Glutamatergic neuron (in vitro differentiated cells): ENCODE data around the gene SRSF8. TPM values are rescaled to one million over a fixed set of nuclear protein-coding genes. Genes with fewer than 3 reads are reported as not detected.
A peak's percentile ranks its signal among the peaks of the same experiment; 100 is the strongest.

ENCODE experiments used
- DNase-seq: peaks from one replicate; pipeline ENCODE4 v3.0.0; 2022
- H3K27ac Mint-ChIP-seq: one replicate; pipeline ENCODE4 v1.8.0; 2020; ENCODE audit warnings: mild to moderate bottlenecking, mixed read lengths, inconsistent platforms; ENCODE audit not compliant: unreplicated experiment
- H3K27me3 Mint-ChIP-seq: one replicate; pipeline ENCODE4 v1.8.0; 2020; ENCODE audit warnings: mild to moderate bottlenecking, moderate library complexity, mixed read lengths, inconsistent platforms; ENCODE audit not compliant: unreplicated experiment
- H3K36me3 Mint-ChIP-seq: one replicate; pipeline ENCODE4 v1.8.0; 2020; ENCODE audit warnings: mild to moderate bottlenecking, mixed read lengths, inconsistent platforms; ENCODE audit not compliant: unreplicated experiment
- H3K4me1 Mint-ChIP-seq: one replicate; pipeline ENCODE4 v1.8.0; 2020; ENCODE audit warnings: mild to moderate bottlenecking, low read depth, mixed read lengths, inconsistent platforms; ENCODE audit not compliant: unreplicated experiment
- H3K4me3 Mint-ChIP-seq: one replicate; pipeline ENCODE4 v1.8.0; 2020; ENCODE audit warnings: mild to moderate bottlenecking, mixed read lengths, inconsistent platforms; ENCODE audit not compliant: unreplicated experiment
- H3K9me3 Mint-ChIP-seq: one replicate; pipeline ENCODE4 v1.8.0; 2020; ENCODE audit warnings: mild to moderate bottlenecking, moderate library complexity, mixed read lengths, inconsistent platforms; ENCODE audit not compliant: unreplicated experiment
- CTCF ChIP-seq: fragments of 200-600 bp; sonication (generic); IDR thresholded peaks from one replicate; pipeline ENCODE4 v1.5.0; 2021; ENCODE audit not compliant: partially characterized antibody, unreplicated experiment
- total RNA-seq: library from RNA; stranded (reverse); fragmentation: NEBNext Ultra II Directional; extraction: Animal tissue kit (Norgen Biotek cat#: 25700); gene quantifications from one replicate; pipeline ENCODE4 v1.2.1, GENCODE V29; 2021; ENCODE audit not compliant: unreplicated experiment

SRSF8 gene
- total RNA-seq, 1 donor from 2014 or later, result 45.2 TPM

- DNase-seq, result no peak
- Mint-ChIP-seq H3K36me3 (no peaks in the 10 kb centered on the region), H3K4me3 (peak overlapping the region; percentile 97), H3K27me3 (peaks cover 3% of the 10 kb centered on the region), H3K4me1 (peaks cover 4% of the 10 kb centered on the region), H3K9me3 (peaks cover 7% of the 10 kb centered on the region), H3K27ac (peak overlapping the region; percentile 100)
- no peak for TF ChIP-seq CTCF
Measured at GRCh38 chr11:95067841-95068219, 1.1 kb downstream of the SRSF8 start.

GRCh38 chr11:95068549-95068948 is 1.8 kb downstream of the SRSF8 start:
- DNase-seq, result peak; percentile 57
- H3K9me3 Mint-ChIP-seq, result peaks cover 7% of the 10 kb centered on the region
- peak overlapping the region; percentile 100 for H3K27ac Mint-ChIP-seq
- H3K27me3 Mint-ChIP-seq, result peaks cover 3% of the 10 kb centered on the region
- H3K4me1 Mint-ChIP-seq, result peaks cover 4% of the 10 kb centered on the region
- no peaks in the 10 kb centered on the region for H3K36me3 Mint-ChIP-seq
- peak overlapping the region; percentile 97 for H3K4me3 Mint-ChIP-seq
- no peak for TF ChIP-seq CTCF

DNA sequence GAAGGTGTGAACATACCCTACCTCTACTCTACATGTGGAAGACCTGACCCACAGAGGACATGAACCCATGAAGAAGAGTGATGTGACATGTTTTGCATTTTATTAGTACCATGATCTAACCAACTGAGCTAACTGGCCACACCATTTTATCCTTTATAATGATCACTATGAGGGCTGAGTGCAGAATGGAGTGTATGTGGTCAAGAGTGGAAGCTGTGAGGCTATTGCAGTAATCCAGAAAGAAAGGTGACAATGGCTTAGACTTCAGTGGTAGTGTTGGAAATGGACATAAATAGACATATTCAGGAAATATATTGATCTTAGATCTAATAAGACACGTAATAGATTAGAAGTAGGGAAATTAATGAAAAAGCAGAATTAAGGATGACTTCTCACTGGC is 3.8 kb downstream of the SRSF8 start:
- DNase-seq, result no peak
- no peak for TF ChIP-seq CTCF
- Mint-ChIP-seq H3K36me3 (no peaks in the 10 kb centered on the region), H3K9me3 (peaks cover 7% of the 10 kb centered on the region), H3K27ac (no peak overlapping the region), H3K4me3 (no peak overlapping the region), H3K27me3 (peaks cover 3% of the 10 kb centered on the region), H3K4me1 (peaks cover 4% of the 10 kb centered on the region)

- Mint-ChIP-seq H3K4me1 (no peaks in the 10 kb centered on the region), H3K27me3 (no peaks in the 10 kb centered on the region), H3K9me3 (peaks cover 3% of the 10 kb centered on the region), H3K36me3 (no peaks in the 10 kb centered on the region), H3K27ac (no peak overlapping the region), H3K4me3 (no peak overlapping the region)
- DNase-seq, result no peak
- TF ChIP-seq CTCF, result no peak
Measured at GRCh38 chr11:95072948-95073347, 6.2 kb downstream of the SRSF8 start.

GRCh38 chr11:95074792-95075563 is 8.3 kb downstream of the SRSF8 start:
- Mint-ChIP-seq H3K27me3 (no peaks in the 10 kb centered on the region), H3K36me3 (no peaks in the 10 kb centered on the region), H3K4me3 (no peak overlapping the region), H3K27ac (no peak overlapping the region), H3K4me1 (no peaks in the 10 kb centered on the region), H3K9me3 (no peaks in the 10 kb centered on the region)
- DNase-seq, result no peak
- TF ChIP-seq CTCF, result no peak
